NT2/D1 (cell line): ENCODE data around the gene SPPL3.

Experiments used
- SUZ12 ChIP-seq: IDR thresholded peaks from 2 replicates; pipeline ENCODE4 v1.6.1; 2011; ENCODE audit not compliant: insufficient read length, insufficient read depth; ENCODE audit errors: extremely low read depth
- YY1 ChIP-seq: IDR thresholded peaks from 2 replicates; pipeline ENCODE4 v1.6.1; 2011; ENCODE audit not compliant: insufficient read length, insufficient read depth
- ZNF274 ChIP-seq: IDR thresholded peaks from 2 replicates; pipeline ENCODE4 v1.6.1; 2011; ENCODE audit warnings: mild to moderate bottlenecking, low read depth, low read length

GRCh38 chr12:120845696-120846095, 58.5 kb downstream of the SPPL3 start:
- TF ChIP-seq ZNF274: no peak
- TF ChIP-seq YY1: no peak
- no peak for TF ChIP-seq SUZ12
